Measurements from ENCODE around the gene C1orf105. TPM values are rescaled to one million over a fixed set of nuclear protein-coding genes. Genes with fewer than 3 reads are reported as not detected.

Gene C1orf105
- total RNA-seq, 1 donor from 2014 or later, result not detected

- no peak for TF ChIP-seq CTCF (IDR thresholded peaks at IDR 0.05; ENCODE audit: unreplicated experiment)
- Mint-ChIP-seq H3K36me3 (ENCODE audit: insufficient read depth) (no peaks in the 10 kb centered on the region), H3K9me3 (ENCODE audit: low read depth) (no peaks in the 10 kb centered on the region), H3K4me3 (ENCODE audit: low read depth) (no peak overlapping the region), H3K27me3 (no peaks in the 10 kb centered on the region), H3K27ac (no peak overlapping the region), H3K4me1 (ENCODE audit: low read depth) (peaks cover 5% of the 10 kb centered on the region)
- no peak for DNase-seq (ENCODE audit: low spot score, unreplicated experiment)
Measured at GRCh38 chr1:172482044-172482443, 61.6 kb downstream of the C1orf105 start.

GRCh38 chr1:172483448-172483847 is 63.0 kb downstream of the C1orf105 start:
- H3K4me1 Mint-ChIP-seq (ENCODE audit: low read depth), result peaks cover 5% of the 10 kb centered on the region
- no peak overlapping the region for H3K27ac Mint-ChIP-seq

GRCh38 chr1:172484252-172484651 is 63.8 kb downstream of the C1orf105 start:
- H3K36me3 Mint-ChIP-seq (ENCODE audit: insufficient read depth), result no peaks in the 10 kb centered on the region
- TF ChIP-seq CTCF (IDR thresholded peaks at IDR 0.05; ENCODE audit: unreplicated experiment), result no peak
- no peak for DNase-seq (ENCODE audit: low spot score, unreplicated experiment)
- H3K27ac Mint-ChIP-seq, result no peak overlapping the region
- no peaks in the 10 kb centered on the region for H3K27me3 Mint-ChIP-seq
- peaks cover 5% of the 10 kb centered on the region for H3K4me1 Mint-ChIP-seq (ENCODE audit: low read depth)
- H3K4me3 Mint-ChIP-seq (ENCODE audit: low read depth), result no peak overlapping the region
- no peaks in the 10 kb centered on the region for H3K9me3 Mint-ChIP-seq (ENCODE audit: low read depth)

More at GRCh38 chr1:172483448-172483847, 63.0 kb downstream of the C1orf105 start:
- TF ChIP-seq CTCF (IDR thresholded peaks at IDR 0.05; ENCODE audit: unreplicated experiment), result no peak
- no peak for DNase-seq (ENCODE audit: low spot score, unreplicated experiment)
- H3K4me3 Mint-ChIP-seq (ENCODE audit: low read depth), result no peak overlapping the region
- H3K36me3 Mint-ChIP-seq (ENCODE audit: insufficient read depth), result no peaks in the 10 kb centered on the region
- H3K27me3 Mint-ChIP-seq, result no peaks in the 10 kb centered on the region
- H3K9me3 Mint-ChIP-seq (ENCODE audit: low read depth), result no peaks in the 10 kb centered on the region

GRCh38 chr1:172485626-172486025 is 65.1 kb downstream of the C1orf105 start:
- Mint-ChIP-seq H3K9me3 (ENCODE audit: low read depth) (no peaks in the 10 kb centered on the region), H3K4me1 (ENCODE audit: low read depth) (peaks cover 5% of the 10 kb centered on the region), H3K36me3 (ENCODE audit: insufficient read depth) (no peaks in the 10 kb centered on the region), H3K4me3 (ENCODE audit: low read depth) (no peak overlapping the region), H3K27ac (no peak overlapping the region), H3K27me3 (no peaks in the 10 kb centered on the region)
- no peak for TF ChIP-seq CTCF (IDR thresholded peaks at IDR 0.05; ENCODE audit: unreplicated experiment)
- no peak for DNase-seq (ENCODE audit: low spot score, unreplicated experiment)

- Mint-ChIP-seq H3K36me3 (ENCODE audit: insufficient read depth) (no peaks in the 10 kb centered on the region), H3K4me1 (ENCODE audit: low read depth) (peaks cover 2% of the 10 kb centered on the region), H3K27ac (no peak overlapping the region), H3K4me3 (ENCODE audit: low read depth) (no peak overlapping the region), H3K27me3 (peaks cover 3% of the 10 kb centered on the region), H3K9me3 (ENCODE audit: low read depth) (no peaks in the 10 kb centered on the region)
- no peak for TF ChIP-seq CTCF (IDR thresholded peaks at IDR 0.05; ENCODE audit: unreplicated experiment)
- no peak for DNase-seq (ENCODE audit: low spot score, unreplicated experiment)
Measured at GRCh38 chr1:172486805-172487454, 66.4 kb downstream of the C1orf105 start.
